Epidermal melanocyte (primary cell): ENCODE data around the gene ASAP3.
"Not testable (repeated sequence)": the region's sequence is repeated elsewhere in the genome, so short reads cannot be mapped to it uniquely, and the experiment has no call there.

Experiments used
- DNase-seq: peaks from one replicate; pipeline ENCODE4 v3.0.0; 2011; ENCODE audit warnings: low spot score; ENCODE audit not compliant: insufficient read length

Gene ASAP3

DNA sequence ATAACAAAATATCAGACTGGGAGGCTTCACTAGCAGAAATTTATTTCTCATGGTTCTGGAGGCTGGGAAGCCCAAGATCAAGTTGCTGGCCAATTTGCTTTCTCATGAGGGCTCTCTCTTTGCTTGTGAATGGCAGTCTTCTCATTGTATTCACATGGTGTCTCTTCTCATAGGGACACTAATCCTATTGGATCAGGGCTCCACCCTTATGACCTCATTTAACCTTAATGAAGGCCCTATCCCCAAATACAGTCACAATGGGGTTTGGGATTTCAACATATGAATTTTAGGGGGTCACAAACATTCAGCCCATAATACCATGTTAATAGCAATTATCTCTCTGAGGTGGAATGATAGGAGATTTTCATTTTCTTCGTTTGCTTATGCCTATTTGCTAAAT, 84.8 kb downstream of the ASAP3 start:
- no peak for DNase-seq

DNA sequence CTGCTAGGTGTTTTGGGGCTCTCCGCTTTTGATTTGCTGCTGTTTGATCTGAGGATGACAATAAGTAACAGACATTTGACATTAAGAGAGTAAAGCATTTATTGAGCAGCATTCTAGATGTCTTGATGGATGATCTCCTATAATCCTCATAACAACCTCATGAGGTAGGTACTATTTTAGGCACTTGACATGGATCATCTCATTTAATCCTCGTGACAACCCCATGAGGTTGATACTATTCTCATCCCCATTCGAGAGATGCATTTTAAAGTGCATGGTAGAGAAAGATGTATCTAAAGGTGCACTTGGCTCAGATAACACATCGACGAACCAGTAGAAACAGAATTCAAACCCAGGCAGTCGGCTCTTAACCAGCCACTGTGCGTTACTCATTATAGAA, 86.1 kb downstream of the ASAP3 start:
- DNase-seq, result no peak

DNA sequence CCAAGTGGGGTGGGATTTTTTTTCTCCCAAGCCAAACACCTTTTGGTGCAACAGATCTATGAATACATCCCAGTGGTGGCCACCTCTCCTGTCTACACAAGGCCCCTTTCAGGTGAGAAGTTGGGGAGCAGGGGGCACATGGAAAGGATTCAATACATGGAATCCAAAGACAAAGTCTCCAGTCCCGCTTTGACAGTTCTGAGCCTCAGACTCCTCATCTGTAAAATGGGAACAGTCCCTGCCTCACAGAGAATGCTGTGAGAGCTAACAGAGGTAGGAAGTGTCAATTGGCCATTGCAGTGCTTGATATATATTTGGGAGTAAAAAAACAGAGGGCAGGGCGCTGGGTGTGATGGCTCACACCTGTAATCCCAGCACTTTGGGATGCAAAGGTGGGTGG, 87.6 kb downstream of the ASAP3 start:
- DNase-seq, result no peak

DNA sequence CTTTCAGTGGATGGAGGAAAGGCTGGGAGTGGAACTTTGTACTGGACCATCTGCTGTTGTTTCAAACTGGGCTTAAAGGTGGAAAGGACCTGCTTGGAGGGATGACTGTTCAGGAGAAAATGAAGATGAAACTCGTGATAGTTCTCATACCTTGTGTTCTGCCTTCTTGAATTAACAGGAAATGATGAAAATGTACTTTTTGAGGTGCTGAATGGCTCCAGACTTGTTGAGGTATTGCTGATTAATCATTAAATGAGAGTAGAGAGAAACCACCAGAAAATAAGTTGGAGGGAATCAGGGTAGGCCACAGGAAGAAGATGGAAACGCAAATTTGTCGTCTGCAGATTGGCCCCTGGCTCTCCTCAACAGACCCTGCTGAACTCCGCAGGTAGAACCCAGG, 88.1 kb downstream of the ASAP3 start:
- no peak for DNase-seq

DNA sequence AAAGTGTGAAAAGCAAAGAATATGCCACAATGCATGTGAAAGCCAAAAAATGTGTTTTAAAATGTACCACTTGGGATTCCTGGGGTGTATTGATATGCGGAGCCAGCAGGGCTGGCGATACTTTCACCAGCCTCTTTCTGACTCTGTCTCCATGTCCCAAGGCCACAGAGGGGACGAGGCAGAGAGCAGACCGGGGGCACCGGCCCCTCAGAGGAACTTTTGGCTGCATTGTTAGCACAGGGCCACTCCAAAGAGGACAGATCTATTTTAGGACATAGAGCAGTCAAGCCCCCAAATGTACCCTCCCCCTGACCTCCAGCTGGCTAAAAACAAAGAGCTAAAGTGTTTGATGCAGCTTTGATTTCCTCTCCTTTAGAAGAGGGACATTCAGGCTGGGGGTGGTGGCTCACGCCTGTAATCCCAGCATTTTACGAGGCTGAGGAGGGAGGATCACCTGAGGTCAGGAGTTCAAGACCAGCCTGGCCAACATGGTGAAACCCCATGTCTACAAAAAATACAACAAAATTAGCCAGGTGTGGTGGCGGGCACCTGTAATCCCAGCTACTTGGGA, 88.7 kb downstream of the ASAP3 start:
- DNase-seq, result no peak

DNA sequence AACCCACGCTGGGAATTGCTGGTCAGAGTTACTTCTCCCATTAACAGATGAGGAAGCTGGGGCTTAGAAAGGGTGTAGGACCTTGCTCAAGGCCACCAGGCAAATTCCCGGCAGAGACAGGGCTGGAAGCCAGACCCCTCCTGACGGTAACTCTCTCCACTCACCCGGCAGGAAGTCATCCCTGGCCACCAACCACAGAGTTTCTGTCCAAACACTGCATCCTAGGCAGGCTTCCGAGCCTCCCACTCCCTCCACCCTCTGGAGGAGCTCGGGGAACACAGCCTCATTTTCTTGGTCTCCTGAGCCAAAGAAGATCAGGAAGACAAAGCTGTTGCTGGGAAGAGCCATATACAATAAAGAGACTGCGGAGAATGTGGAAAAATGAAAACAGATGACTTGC, 89.3 kb downstream of the ASAP3 start:
- peak; percentile 58 for DNase-seq

DNA sequence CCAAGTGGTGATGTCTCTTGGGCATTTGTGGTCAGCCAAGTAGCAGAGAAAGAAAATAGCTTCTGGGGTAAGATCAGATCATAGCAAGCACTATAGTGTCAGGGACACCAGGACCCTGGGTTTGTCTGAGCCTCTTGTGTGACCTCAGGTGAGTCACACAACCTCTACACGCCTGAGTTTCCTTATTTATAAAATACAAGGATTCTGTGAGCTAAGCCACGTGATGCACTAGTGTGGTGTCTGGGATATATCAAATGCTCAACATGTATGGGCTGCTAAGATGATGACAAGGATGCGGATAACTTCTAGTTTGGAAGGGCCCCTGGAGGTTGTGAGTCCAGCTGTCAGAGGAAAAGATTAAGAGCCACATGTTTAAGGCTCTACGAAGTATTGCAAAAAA, 89.8 kb downstream of the ASAP3 start:
- no peak for DNase-seq

DNA sequence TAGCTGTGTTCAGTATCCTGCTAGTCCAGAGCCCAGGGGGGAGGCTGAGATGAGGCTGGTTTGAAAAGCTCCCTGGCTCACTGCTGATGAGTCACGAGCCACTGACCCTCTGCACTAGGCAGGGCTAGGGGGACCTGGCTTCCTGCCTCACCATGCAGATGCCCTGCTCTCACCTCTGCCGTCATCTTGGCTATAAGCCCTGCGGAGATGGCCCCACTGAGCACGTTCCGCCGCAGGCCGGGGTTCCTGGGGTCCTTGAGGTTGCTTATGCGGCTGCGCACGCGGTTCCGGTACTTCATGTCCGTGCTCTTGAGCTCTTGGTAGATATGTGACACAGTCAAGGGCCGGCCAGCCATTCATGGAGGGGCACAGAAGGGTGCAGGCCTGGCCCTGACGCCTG, 90.3 kb downstream of the ASAP3 start:
- no peak for DNase-seq

DNA sequence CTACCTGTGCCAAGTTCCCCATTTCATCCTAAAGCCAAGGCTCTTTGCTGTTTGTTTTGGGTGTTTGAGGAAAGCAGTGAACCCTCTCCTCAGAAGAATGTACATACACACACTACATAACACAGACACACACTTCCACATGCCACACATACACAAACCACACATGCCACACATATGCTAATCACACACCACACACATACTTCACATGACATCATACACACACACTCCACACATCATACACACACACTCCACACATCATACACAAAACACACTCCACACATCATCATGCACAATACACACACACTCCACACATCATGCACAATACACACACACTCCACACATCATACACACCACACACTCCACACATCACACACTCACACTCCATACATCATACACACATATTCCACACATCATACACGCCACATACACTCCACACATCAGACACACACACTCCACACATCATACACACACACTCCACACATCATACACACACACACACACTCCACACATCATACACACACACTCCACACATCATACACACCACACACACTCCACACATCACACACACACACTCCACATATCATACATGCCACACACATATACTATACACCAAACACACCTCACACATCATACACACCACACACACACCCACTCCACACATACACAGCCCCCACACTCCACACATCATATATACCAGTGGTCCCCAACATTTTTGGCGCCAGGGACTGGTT, 91.7 kb downstream of the ASAP3 start:
- no peak for DNase-seq

DNA sequence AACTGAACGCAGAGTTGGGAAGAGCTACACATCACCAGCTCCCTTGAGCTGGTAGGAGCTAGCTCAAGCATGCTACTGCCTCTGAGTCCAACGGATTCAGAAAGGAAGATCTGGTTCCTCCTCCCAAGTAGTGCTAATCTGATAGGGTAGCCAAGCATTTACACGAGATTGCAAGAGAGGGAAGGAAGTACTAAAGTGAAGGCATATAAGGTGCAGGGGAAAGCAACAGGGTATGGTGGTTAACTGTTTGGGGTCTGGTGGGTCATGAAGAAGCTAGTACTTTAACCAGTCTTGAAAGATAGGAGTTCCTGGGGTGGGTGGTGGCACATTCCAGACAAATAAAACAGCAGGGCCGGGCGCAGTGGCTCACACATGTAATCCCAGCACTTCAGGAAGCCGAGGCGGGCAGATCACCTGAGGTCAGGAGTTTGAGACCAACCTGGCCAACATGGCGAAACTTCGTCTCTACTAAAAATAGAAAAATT, 94.1 kb downstream of the ASAP3 start:
- DNase-seq, result no peak

DNA sequence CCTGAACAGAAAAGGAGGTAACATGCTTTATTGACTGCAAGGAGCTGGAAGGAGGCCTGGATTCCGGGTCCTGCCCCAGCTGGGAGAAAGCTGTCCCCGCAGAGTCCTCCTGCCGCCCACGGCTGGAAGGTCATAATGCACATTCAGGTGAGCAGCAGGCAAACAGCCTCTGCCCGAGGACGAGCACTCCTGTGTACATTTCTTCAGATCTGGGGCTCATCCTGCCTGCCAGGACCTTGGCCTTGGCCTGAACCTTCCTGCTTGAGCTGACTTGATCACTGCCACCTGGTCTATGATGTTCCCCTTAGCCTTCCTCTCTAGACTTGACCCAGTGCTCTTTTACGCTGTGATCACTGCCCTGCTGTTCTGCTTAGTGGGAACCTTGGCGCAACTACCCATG, 96.5 kb downstream of the ASAP3 start:
- DNase-seq, result no peak

DNA sequence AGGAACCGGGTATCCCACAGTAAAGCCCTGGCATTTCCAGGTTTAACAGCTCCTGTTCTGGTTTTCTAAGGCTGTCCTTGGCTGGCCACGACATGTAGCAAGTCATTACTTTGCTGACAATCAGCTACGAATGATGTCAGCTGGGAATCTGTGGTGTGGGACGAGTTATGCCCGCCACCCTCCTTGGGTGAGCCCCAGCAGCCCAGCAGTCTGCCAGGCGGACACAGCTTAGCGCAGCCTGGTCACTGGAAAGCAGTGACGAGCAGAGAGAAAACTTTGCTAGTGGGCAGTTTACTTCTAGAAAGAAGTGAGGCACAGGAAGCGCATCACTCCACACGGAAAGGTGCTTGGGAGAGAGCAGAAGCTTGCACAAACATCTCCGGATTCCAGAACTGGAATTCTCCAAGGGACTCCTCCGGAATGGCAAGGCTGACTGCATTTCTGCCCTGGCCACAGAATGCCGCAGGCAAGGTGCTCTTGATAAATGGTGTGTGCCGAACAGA, 98.8 kb downstream of the ASAP3 start:
- DNase-seq, result no peak

DNA sequence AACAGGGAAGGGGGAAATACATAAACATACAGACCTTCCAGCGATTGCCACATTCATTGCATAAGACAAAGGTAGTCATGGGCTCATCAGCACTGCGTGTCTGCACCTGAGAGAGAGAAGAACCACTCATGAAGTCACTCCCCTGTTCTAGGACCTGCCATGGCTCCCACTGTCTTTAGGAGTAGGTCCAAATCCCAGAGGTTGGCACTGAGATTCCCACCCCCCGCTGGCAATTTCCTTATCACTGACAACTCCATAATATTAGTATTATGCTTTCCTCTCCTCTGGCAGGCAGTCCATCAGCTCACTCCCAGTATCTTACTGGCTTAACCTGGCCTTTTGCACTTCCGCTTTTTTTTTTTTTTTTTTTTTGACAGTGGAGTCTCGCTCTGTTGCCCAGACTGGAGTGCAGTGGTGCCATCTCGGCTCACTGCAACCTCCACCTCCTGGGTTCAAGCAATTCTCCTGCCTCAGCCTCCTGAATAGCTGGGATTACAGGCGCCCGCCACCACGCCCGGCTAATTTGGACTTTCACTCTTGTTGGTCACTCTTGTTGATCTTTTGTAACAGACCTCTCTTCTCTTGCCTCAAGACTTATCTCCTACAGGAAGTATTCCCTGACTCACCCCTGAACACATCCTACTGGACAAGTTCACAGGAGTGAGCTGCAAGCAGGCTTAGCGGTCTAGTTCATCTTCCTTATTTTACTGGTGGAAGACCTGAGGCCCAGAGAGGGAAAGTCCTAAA, 99.5 kb downstream of the ASAP3 start:
- no peak for DNase-seq

DNA sequence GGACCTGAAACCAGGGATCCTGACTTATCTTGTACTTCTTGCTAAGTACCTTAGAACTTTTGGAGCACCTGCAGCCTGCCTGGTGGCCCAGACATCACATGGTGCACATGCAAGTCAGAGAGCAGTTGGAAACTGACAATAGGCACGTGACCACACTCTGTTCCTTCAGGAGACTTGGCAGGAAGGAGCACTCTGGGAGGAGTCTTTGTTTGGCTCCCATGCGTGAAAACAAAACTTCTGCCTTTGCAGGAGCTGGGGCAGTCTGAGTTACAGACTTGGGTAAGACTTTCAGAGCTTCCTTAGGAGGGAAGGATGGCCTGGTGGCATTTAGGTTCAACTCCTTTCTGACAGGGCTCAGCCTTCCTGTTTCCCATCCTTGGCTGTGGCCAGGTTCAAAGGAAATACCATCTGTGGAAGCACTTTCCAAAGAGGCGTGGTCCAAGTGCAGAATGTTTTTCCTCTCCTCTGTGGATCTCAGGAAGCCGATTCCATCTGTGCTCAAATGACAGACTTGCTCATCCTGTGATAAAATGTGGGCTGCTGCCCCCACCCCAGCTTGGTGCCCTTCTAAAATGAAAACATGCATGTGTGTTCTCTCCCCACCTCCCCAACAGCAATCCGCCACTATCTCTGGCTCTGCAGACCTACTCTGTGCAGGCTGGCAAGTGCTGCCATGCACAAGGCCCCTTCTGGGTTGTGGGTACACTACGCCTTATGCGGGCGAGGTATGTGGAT, 100.2 kb downstream of the ASAP3 start:
- no peak for DNase-seq

DNA sequence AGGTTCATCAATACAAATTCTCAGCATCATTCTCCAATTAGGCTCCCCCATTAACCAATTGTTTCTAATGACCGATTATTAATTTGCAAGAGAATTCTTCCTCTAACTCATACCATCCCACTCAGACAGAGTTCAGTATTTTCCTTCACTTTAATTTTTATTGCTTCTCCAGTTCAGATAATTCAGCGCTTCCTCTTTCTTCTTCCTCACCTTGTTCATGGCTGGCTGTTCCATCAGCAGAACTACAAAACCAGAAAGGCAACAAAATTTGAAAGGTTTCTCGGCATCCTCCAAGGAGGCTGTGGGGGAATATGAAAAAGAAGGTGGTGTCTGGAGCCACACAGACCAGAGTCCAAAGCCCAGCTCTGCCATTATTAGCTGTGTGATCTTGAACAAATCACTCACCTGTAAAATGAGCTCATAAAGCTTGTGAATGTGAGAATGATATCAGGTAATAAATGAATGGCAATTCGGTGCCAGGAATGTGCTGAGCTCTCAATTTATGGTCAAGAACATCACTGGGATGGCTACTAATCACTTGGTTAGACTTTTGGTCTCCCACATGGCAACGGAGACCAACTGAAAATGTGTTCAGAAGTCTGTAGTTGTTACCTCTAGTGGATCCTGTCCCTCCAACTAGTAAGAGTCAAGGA, 102.6 kb downstream of the ASAP3 start:
- no peak for DNase-seq

DNA sequence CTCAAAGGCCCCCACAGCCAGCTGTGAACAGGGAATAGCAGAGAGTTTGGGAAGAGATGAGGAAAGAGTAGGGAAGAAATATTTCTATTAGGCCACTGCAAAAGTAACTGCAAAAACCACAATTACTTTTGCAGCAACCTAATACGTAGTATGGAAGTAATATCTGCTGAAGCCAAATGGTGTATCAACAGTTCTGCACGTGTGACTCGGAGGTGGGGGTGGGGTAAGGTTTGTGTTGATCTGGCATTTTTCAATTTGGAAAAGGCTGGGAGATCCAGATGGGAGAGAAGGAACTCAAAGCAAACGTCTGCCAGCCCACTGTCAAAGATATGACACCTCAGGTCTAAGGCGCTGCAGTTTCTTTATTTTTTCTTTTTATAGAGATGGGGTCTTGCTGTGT, 103.3 kb downstream of the ASAP3 start:
- DNase-seq, result no peak

DNA sequence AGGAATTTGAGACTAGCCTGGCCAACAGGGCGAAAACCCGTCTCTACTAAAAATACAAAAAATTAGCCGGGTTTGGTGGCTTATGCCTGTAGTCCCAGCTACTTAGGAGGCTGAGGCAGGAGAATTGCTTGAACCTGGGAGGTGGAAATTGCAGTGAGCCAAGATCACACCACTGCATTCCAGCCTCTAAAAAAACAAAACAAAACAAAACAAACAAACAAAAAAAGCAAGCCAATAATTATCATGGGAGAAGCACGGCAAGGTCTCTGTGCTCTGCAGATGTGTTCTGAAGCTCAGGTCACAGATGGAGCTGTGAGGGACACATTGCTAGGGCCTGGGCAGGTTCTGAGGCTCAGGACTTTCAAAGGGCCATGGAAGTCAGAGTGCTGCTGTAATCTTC, 103.7 kb downstream of the ASAP3 start:
- DNase-seq, result not testable (repeated sequence)
